Hepatic stellate cell (primary cell): ENCODE data around the gene ZFHX3.

Experiments used
- DNase-seq: peaks from one replicate; pipeline ENCODE4 v3.0.0; 2011; ENCODE audit warnings: low spot score

ZFHX3 gene

DNA sequence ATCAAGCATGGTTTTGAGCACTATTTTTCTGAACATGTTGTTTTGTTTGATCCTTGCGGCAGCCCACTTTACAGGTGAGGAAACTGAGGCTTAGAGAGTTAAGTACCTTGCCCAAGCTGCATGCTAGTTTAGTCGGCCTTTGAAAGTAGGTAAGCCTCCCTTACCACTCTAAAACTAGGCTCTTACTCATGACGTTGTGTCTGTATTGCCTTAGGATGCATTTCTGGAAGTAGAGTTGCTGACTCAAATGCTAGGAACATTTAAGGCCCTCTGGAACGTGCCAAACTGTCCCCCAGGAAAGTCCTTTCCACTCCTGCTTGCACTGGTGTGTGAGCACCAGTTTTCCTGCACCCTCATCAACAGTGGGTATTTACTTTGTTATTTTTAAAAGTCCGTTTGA is 76.6 kb downstream of the ZFHX3 start:
- DNase-seq: no peak

- DNase-seq: no peak
Measured at GRCh38 chr16:72970656-72971055, 77.3 kb downstream of the ZFHX3 start.

- DNase-seq: no peak
Measured at GRCh38 chr16:72969812-72970211, 78.1 kb downstream of the ZFHX3 start.

DNA sequence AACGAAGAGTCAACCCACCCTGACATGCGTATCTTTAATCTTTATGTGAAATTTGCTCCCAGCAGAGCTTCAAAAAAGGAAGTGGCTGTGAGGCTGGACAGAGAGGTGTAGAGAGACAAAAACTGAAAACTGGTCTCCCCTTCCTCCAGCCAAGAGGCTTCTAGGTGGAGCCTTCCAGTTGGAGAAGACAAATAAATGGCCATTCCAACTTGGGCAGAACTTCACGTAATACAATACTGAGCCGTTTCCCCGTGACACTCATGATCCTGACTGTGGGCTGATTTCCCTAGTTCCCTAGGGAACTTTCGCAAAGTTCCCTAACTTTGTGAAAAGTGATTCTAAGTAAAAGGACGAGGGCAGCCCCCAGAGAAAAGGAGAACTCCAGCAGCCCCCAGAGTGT is 78.8 kb downstream of the ZFHX3 start:
- DNase-seq: no peak

- DNase-seq: no peak
Measured at GRCh38 chr16:72967941-72968340, 80.0 kb downstream of the ZFHX3 start.

GRCh38 chr16:72963533-72964315 is 84.2 kb downstream of the ZFHX3 start:
- peak; percentile 71 for DNase-seq

DNA sequence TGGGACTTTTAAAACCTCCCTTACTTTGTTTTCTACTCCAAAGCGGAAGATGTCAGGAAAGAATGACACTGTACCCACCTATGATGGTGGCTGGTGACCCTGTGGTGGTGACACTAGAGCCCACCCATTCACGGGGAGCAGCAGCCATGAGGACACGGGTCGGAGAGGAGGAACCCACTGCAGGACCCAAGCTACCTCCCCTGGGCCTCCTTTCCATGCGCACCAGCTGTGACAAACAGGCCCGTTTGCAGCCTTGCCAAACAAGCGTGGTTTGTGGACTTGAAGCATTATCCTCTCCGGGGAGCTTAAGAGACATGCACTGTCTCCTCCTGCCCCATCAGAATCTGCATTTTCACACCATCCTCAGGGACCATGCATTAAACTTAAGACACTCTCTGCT is 85.6 kb downstream of the ZFHX3 start:
- DNase-seq: no peak

DNA sequence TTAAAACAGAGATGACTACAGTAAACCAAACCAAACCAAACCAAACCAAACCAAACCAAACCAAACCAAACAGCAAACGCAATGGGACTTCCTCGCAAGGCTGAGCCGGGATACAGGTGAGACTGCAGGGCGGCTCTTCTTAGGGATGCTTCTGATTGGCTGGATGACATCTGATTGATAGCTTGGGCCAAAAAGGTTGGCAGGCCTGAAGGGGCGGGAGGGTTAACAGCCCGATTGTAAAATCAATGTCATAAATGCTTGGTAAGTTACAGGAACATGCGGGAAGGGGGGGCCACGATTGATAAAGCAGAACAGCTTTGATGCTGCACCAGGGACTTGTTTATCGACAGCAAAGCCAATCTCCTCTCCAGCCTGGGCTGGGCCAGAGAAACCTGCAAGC is 86.1 kb downstream of the ZFHX3 start:
- no peak for DNase-seq

DNA sequence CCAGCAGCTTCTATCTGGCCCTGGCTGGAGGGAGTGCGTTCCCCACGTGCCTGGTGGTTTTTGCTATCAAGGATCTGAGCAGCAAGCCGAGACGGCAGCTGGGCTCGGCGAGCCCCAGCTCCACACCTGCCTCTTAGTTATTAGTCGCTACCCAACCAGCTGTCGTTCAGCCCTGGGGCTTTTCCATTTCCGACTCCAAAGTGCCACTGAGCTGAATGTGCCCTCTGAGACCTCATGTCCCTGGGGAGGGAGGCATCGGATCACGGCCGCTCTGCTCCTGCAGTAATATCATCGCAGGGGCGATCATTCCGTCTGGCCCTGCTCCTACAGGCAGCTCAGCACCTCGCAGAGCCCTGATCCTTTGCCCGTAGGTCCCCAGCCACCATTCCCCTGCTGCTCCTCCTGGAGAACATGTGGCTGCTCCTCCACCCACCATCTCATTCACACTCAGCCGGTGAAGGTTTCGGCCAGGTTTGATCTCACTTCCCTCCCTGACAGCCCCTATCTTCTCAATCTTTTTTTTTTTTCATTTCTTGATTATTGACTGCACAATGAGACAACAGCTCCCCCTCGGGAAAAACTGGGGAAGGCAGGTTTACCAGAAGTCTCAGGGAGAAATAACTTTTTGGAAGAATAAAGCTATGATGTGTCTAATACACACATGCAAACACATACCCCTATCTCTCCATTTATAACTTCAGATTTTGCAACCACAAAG is 86.7 kb downstream of the ZFHX3 start:
- DNase-seq: peak; percentile 53

DNA sequence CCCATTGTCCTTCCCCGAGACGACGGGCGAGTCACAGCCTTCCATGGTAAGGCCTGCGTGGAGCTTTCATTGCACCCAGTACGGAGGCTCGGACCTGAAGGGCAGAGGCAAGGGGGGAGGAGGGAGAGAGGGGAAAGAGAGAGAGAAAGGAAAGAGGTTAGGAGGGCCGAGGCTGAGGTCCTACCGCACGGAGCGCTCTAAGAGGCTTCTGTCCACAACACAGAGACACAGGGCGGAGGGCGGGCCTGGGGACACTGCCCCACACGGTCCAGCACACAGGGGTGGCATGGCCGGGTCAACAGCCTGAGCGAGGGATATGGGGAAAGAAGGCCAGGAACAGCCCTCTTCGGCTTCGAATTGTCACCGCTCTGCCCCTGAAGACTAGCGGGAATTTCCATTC is 87.8 kb downstream of the ZFHX3 start:
- no peak for DNase-seq

DNA sequence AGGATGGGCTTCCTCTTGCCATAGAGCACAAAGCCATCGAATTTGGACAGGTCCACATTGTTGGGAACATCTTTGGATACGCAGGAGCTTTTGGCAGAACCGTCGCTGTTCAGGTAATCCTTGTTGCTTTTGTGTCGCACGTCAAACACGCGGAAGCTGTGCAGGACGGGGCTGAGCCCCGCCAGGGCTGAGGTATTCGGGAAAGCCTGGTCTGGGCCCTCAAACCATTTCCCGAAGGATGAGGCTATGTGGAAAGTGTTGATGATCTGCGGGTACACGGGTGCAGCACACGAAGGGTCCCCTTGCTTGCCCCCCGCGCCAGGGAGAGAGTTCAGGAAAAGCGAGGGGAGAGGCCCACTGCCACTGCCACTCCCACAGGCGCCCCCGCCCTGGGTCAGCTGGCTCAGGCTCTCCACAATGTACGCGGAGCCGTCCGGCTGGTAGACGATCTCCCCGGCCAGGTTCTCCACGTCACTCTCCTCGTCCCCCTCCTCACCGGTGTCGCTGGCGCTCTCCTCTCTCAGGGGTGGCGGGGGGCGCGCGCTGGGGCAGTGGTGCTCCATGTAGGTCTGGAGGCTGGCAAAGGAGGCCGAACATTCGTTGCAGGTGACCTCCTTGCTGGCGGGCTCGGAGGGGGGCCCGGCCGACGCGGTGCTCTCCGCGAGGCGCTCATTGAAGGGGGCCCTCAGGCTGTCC is 88.5 kb downstream of the ZFHX3 start:
- DNase-seq: no peak

GRCh38 chr16:72958522-72959076 is 89.3 kb downstream of the ZFHX3 start:
- no peak for DNase-seq

DNA sequence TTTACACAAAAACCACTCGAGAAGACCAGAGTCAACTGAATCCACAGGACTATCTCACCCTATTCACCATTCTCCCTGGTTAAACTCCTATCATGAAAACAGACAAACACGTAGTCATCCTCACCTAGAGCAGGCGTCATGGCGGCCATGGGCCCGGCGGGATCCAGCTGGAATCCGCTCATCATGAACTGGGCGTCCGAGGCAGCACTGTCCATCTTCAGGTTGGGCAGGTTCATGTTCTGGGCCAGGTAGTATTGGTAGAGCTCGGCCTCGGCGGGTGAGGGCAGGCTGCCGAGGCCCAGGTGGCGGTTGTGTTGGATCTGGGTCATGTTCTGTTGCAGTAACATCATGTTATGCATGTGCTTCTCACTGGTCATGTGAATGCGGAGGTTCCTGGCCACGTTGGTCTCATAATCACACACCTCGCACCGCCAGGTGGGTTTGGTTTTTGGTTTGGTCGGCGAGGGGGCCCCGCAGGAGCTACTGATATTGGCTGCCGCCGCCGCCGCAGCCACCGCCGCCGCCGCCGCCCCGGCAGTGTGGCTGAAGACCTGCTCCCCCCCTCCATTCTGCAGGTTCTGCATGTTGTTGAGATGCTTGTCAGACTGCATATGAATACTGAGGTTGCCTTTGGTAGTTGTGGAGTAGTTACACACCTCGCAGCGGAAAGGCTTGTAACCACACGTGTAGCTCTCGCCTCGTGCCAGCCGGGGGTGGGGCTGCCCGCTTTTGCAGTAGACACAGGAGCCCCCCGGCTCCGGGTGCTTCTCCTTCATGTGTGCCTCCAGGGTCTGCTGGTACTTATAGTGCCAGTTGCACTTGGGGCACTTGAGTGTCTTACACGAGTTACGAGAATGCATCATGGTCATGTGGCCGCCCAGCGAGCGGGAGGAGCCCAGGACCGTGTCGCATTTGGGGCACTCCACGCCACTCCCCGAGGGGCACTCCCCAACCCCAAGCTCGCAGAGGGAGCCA is 90.3 kb downstream of the ZFHX3 start:
- DNase-seq: no peak

DNA sequence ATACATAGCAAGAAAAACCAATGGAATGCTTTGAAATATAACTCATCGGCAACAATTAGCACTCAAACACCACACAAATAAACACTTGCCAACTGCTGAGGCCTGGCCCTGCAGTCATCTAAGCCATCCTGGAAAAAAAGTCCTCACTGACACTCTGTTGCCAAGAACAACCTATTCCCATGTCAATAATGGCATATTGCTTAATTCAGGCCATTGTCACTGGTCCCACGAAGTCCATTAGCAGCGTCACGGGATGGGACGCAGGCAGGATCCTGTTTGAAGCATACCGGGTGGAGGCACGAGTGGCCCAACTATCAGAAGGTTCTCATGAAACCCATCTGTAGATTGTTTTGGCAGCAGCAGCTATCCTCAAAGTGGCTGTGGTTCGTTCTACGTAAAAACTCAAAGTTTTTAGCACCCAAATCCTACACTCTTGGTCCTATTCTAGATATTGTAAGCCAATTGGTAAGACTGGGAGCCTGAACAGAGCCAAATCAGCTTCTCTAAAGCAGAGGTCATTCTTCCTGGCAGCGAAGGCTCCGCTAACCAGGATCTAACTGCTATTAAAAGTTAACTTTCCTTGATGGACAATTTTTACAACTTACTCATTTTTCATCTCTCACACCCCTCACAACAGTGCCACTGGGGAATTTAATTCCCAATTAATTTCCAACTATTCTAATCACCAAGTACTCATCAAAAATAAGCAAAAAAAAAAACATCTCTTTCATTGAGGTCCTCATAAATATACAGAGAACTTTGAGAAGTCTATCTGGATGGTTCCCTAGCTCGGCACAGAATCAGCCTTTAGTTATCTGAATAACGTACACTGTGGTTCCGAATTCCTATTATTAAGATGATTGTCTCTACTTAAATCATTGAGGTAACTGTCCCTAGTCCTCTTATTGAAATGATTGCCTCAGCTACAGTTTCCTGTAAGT is 91.5 kb downstream of the ZFHX3 start:
- no peak for DNase-seq

DNA sequence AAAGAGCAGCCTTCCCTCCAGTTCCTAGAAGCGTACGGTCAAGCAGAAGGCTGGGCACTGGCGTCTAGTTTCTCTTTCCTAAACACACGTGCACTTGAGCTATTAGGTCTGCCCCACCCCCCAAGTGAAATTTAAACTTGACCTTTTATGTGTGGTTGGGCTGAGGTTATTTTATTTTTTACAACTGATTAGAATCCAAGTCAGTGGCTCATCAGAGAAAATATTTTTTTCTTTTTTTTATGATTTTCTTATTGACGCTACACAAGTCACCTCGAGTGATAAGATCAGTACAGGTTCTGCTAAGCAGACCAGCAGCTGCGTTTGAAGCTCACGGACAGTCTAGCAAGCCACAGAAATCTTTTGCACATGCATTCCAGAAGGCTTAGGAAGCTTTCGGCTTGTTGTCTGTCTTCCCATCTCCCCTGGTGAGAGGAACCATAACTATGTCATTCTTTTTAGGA is 95.1 kb downstream of the ZFHX3 start:
- peak; percentile 91 for DNase-seq

- peak; percentile 53 for DNase-seq
Measured at GRCh38 chr16:72952404-72952803, 95.5 kb downstream of the ZFHX3 start.

DNA sequence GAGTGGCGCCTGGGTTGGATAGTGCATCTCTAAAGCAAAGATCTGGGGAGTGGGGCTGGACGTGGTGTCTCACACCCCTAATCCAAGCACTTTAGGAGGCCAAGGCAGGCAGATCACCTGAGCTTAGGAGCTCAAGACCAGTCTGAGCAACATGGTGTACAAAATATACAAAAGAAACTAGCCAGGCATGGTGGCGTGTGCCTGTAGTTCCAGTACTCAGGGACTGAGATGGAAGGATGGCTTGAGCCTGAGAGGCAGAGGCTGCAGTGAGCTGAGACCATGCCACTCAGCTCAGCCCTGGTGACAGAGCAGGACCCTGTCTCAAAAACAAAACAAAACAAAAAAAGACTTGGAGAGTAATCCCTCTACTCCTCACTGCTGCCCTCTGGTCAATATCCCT is 96.0 kb downstream of the ZFHX3 start:
- DNase-seq: no peak

GRCh38 chr16:72950669-72951068 is 97.3 kb downstream of the ZFHX3 start:
- no peak for DNase-seq

DNA sequence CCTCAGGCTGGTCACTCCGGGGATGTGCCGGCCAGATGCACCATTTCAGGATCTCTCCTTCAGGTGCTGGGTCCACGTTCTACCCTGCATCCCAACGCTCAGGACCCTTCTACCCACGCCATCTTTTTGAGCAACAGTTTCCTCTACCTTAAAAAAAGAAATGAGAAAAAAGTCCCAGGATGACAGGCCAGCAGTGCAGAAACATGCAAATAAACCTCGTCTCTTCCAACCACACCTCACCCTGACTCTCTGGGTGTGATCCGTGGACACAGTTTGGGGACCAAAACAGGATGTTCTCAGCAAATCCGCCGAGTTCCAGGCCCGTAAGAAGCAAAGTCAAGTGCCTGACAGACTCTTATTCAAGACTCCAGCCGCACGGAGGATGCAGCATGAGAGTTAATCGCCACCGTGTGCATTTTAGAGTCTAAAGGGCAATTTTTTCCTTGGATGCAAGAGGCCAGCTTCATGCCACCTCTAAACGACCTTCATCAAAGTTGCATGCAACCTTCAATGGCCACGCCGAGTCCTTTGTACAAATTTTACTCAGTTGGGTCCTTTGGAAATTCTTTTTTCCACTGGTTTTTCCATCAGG is 99.6 kb downstream of the ZFHX3 start:
- DNase-seq: no peak
